HG02840 (cell line): ENCODE measurements around the gene BORA.
"Not testable (repeated sequence)": the region's sequence is repeated elsewhere in the genome, so short reads cannot be mapped to it uniquely, and the experiment has no call there.

Source experiments
- ATAC-seq: cut with Tn5 transposase; IDR thresholded peaks from one replicate; pipeline ENCODE4 v1.9.1; 2021; ENCODE audit warnings: mild to moderate bottlenecking, moderate library complexity, moderate number of reproducible peaks; ENCODE audit not compliant: unreplicated experiment, low FRiP score

Gene BORA

DNA sequence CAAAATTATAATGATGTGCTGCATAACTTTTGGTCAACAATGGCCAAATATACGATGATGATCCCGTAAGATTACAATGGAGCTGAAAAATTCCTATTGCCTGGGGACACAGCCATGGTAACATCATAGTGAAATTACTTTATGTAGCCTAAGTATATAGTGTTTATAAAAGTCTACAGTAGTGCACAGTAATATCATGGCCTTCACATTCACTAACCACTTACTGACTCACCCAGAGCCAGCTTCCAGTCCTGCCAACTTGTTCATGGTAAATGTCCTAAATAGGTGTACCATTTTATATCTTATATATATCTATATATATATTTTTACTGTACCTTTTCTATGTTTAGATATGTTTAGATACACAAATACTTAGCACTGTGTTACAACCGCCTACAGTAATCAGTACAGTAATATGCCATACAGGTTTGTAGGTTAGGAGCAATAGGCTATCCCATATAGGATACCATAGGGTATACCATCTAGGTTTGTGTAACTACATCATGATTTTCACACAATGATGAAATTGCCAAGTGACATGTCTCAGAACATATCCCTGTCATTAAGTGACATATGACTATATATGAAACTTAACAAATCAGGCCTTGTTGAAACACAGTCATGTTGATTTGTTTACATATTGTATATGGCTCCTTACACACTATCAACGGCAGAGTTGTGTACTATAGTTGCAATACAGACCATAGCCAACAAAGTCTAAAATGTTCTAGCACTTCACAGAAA lies 30.2 kb downstream of the BORA start:
- no peak for ATAC-seq

DNA sequence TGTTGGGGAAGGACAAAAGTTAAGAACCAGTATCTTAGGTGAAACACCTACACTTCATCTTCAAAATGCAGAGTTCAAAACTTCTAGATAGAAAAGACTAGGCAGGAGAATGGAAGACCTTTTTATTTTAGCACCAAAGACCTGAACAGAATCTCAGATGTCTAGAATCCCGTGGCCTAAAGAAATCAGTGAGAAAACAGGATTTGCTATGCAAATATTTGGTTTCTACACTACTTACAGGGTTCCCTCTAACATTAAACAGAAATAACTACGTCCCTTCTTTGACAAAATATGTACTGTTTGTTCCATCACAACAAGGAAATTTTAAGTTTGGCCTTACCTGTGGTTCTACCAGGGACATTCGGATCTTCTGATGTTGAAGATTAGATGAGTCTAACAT lies 32.5 kb downstream of the BORA start:
- no peak for ATAC-seq

DNA sequence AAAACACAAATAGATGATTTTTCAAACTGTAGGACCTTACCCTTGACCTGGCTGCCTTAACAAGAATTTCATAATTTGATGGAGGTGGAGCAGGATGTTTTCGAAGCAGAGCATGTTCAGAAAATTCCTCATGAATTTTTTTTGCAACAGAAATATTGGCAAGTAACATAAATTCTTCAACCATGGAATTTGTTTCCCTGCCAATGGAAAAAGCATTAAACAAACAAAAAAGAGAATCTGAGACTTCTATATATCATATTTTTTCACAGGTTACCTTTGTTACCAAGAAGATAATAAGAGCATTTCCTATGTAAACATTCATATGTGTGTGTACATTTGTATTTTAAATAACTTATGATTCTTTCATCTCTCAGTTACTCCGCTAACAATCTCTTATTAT lies 35.7 kb downstream of the BORA start:
- no peak for ATAC-seq

DNA sequence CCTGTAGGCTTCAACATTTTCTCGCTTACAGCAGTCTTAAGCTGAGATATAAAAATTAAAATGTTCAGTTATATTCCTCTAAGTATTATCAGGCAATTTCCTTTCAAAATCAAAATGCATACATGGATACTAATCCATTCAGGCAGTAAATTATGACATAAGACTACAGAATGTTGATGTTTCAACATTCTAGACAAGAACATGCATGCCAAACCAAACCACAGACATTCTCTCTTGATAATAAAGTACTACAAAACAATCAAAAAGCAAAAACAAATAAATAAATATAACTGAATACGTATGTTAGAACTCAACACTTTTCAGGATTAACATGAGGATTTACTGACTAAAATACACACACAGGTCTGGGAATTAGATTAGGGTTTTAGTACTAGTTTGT lies 46.3 kb downstream of the BORA start:
- no peak for ATAC-seq

DNA sequence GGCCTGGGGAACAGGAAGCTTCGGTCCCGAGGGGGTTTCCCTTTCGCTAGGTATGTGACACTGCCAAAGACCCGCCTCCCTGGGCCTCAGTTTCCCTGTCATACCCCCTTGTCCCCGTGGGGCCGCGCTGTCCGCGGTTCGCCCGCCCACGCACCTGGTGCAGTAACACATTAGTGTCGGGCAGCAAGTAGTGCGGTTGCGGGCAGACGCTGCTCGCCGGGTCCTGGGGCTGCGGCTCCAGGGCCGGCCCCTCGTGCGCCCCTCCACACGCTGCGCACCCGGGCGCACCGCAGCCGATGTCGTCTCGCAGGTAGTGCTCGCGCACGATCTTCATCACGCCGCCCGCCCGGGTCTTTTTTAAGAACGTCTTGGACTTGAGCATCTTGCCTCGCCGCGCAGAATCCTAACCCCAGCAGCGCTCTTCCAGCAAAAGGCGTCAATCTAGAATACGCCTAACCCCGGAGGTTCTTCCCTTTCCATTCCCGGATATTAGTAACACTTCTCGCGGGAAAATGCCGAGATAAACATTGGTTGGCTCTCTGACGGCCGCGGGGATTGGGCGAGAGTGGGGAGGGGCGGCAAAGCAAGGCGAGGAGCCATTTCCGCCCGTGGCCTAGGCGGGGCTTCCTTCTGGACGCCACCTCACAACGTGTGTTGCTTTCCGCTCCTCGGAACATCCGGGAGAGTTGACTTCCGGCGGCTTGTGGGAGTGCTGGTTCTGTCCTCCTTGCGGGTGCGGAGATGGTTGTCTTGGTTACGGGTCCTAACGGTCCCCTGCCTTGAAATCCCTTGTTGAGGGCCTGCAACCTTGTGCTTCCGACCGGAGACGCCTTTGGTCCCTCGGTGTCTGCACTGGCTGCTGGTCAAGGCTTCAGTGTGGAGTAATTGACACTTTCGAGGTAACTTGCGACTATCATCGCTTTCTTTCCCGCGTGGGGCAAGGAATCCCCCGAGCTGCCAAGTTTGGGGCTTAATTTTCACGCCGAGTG lies 54.0 kb downstream of the BORA start, which contains the start of the genes DIS3 and PIBF1:
TSS of gene DIS3 (minus strand) at position 450 of the 989 bp plus-strand sequence. CDS start at position 382, 68 bp downstream.
TSS of gene PIBF1 (plus strand) at position 683 of the 989 bp plus-strand sequence. CDS start 1,337 bp downstream, outside the sequence.
- ATAC-seq = peak; percentile 98

DNA sequence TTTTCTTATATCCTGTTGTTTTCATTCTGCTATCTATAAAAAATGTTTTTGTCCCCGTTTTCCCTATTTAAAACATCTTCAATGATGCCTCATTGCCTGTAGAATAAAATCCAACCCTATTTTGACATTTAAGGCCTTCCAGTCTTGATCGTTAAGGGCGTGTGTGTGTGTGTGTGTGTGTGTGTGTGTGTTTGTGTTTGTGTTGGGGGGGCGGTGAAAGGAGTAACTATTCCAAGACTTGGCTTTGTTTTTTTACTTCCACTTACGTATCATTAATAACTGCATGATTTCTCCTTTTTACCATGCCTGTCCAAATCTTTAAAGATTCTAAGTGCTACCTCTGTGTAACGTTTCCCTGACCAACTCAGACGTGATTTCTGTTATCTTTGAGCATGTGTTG lies 55.0 kb downstream of the BORA start:
- no peak for ATAC-seq

DNA sequence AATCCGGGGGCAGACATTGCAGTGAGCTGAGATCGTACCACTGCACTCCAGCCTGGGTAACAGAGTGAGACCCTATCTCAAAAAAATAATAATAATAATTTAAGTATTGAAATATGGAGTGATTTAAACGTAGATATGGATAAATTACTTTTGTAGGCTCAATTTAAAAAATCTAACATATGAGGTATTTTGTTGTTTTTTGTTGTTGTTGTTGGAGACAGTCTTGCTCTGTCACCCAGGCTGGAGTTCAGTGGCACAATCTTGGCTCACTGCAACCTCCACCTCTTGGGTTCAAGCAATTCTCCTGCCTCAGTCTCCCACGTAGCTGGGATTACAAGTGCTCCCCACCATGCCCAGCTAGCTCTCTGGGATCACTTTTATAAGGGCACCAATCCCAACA lies 57.0 kb downstream of the BORA start:
- ATAC-seq = not testable (repeated sequence)

DNA sequence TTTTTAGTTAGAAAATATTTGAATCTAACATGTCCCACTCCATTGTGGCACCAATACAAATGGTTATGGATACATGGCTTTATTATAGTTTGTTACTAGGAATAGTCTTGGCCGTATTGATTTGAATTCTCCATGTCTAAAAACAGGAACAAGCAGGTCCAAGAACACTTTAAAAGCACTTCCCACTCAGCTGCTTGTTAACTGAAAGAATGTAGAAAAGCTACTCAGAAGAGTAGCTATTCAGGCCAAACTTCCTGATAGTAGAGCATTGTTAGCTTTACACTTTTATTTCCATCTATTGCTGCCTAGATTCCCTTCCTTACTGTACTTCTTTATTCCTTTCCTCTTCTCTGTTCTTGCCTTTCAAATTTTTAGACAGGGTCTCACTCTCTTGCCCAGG lies 61.1 kb downstream of the BORA start:
- ATAC-seq = no peak

DNA sequence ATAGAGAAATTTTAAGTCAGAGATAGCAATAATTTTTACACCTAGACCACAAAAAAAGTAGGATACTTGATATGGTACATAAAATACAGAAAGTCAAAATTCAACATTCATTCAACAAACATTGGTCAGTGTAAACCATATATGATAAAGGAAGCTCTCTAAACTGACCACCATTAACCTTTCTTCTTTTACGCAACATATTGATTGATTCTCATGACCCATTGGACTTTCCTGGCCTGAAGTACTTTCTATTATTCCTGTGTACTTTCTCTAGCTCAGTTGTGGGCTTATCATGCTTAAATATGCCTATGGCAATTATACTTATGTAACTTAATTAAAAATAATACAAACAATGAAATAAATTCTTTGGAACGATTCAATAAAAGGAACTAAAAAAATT lies 64.9 kb downstream of the BORA start:
- ATAC-seq = no peak

DNA sequence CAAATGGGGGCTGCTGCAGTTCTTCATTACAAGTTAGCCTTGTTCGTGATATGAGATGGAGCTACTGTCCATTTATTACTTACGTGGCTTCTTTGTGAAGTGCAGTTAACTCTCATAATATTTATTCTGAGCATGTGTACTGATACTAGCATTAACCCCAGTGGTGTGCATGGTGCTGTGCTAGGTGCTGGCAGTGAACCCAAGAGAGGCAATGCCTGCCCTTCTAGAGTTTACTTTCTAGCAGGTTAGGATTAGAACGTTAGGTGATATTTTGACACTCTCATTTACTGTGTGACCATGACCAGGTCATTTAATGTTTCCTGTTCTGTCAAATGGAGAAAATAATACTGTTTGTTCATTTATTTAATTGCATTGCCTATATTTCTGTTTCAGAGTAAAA lies 71.1 kb downstream of the BORA start:
- no peak for ATAC-seq

DNA sequence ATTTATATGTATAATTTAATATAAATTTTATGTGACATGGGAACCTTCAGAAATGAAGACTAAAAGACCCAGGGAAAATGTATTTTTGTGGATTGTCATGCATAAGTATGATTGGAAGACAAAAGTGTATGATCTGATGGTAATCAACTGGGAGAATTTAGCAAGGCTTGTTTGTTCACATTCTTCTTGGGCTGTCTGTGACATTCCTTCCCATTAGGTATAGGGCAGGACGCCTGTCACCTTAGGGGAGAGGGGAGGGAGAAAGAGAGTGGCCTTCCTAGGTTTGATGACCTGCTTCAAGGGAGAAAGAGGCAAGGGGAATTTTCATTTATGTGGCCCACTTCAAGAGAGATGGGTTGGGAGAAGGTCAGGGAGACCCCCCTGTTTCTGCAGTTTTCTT lies 76.6 kb downstream of the BORA start:
- ATAC-seq = no peak
